NCI-H1694 (cell line): ENCODE measurements around the gene RAB8A.
A peak's percentile ranks its signal among the peaks of the same experiment; 100 is the strongest.

ENCODE experiments used
- DNase-seq: peaks from one replicate; lab custom pipeline; 2025; lab: John Stamatoyannopoulos, UW

RAB8A gene

GRCh38 chr19:16111160-16111908 is at the start of gene RAB8A:
Gene RAB8A (plus strand): TSS chr19:16111889. CDS start chr19:16111902, 13 bp downstream.
- DNase-seq = peak; percentile 94

GRCh38 chr19:16061943-16062342 is 49.7 kb upstream of the RAB8A start:
- no peak for DNase-seq

- peak; percentile 18 for DNase-seq
Measured at GRCh38 chr19:16062789-16063188, 48.9 kb upstream of the RAB8A start.

GRCh38 chr19:16064209-16064889 is 47.3 kb upstream of the RAB8A start:
- no peak for DNase-seq

DNA sequence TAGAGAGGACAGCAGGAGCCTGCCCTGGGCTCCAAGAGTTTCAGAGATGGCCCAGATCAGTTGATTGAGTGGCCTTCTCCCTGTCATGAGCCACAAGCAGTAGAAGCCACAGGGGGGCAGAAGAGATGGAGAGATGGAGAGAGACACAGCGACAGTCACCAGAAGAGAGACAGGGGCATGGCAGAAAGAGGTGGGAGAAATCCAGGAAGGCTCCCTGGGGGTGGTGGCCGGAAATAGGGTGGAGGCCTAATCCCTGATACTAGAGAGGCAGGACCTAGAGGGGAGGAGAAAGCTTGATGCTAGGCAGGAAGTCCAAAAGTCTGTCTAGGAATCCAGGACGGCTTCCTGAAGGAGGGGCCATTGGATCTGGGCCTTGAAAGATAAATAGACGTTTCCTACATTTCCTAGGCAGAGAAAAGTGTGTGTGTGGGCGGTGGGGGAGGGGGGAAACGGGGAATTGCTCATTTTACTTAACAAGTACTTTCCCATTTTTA is 45.0 kb upstream of the RAB8A start:
- no peak for DNase-seq

GRCh38 chr19:16067205-16067938 is 44.3 kb upstream of the RAB8A start:
- no peak for DNase-seq

- no peak for DNase-seq
Measured at GRCh38 chr19:16068696-16069259, 42.9 kb upstream of the RAB8A start.

DNA sequence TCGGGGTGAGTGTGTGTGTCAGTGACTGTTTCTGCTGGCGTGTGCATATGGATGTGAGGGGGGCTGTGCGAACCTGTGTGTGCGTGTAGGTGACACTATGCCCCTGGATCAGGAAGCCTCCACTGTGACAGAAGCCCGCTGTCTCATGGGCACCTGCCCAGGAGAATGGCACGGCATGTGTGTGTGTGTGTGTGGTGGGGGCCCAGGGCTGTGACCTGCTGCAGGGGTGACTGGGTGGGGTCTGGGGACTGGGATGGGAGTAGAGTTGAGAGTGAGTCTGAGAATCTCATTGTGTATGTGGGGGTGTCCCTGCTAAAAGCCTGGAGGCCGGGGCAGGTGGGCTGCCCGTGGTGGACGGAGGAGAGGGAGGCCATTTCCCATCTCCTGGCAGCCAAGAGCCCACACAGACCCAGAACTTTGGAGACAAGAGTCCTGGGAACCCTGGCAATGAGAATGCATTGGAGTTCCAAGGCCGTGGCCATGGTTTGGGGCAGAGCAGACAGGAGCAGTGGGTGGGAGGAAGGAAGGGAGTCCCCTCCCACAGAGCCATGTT is 41.8 kb upstream of the RAB8A start:
- DNase-seq = no peak

- DNase-seq = no peak
Measured at GRCh38 chr19:16070366-16070990, 41.2 kb upstream of the RAB8A start.

DNA sequence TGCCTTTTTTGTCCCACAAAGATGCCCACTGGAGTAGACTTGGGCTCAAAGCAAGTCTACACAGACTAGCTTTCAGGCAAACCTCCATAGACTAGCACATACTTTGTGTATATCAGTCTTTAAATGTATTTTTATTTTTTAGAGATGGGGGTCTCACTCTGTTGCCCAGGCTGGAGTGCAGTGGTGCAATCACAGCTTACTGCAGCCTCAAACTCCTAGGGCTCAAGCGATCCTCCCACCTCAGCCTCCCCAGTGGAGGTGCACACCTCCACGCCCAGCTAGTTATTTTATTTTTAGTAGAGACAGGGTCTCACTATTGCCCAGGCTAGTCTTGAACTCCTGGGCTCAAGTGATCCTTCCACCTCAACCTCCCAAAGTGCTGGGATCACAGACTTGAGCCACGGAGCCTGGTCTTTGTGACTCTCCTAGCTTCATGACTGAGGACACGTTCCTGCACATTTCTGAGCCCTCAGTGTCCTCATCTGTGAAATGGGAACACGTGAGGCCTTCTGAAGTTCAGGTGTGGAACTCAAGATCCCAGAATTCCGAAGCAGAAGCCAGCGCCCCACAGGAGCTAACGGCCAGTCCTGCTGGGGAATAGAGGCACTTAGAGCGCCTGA is 40.5 kb upstream of the RAB8A start:
- DNase-seq = no peak

- no peak for DNase-seq
Measured at GRCh38 chr19:16073481-16073880, 38.2 kb upstream of the RAB8A start.

- DNase-seq = no peak
Measured at GRCh38 chr19:16073988-16074387, 37.7 kb upstream of the RAB8A start.

GRCh38 chr19:16074488-16075365 is 37.0 kb upstream of the RAB8A start:
- no peak for DNase-seq

- no peak for DNase-seq
Measured at GRCh38 chr19:16075430-16076153, 36.1 kb upstream of the RAB8A start.

- DNase-seq = no peak
Measured at GRCh38 chr19:16076154-16076957, 35.3 kb upstream of the RAB8A start, which contains the start of gene TPM4. Gene TPM4 (plus strand): TSS chr19:16076495. CDS start chr19:16076566, 71 bp downstream.

DNA sequence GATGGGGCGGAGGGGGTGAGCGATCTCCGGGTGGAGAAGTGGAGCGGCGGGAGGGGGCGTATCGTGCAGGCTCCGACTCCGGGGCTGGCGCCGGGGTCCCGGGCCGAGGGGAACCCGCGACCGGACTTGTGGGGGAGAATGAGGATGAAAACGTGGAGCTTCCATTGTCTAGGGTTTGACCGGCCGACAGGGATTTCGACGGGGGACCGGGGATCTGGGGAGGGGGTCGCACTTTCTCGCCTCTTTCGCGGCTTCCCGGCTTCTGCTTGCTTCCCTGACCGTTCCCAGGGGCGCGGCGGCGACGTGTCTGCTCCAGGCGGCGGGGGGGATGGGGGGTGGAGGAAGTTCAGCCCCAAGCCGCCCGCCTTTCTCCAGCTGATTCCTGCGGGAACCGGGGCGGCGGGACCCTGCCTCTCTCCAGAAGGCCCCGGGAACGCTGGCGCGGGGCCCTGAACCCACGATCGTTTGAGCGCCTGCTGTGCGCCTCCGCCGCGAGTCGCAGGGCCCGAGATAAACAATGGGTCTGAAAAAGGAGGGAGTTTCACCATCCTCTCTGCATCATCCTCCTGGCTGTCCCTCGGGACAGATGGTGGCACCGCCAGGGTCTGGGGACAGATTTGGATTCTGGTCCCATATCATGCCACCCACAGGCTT is 34.6 kb upstream of the RAB8A start:
- DNase-seq = no peak

DNA sequence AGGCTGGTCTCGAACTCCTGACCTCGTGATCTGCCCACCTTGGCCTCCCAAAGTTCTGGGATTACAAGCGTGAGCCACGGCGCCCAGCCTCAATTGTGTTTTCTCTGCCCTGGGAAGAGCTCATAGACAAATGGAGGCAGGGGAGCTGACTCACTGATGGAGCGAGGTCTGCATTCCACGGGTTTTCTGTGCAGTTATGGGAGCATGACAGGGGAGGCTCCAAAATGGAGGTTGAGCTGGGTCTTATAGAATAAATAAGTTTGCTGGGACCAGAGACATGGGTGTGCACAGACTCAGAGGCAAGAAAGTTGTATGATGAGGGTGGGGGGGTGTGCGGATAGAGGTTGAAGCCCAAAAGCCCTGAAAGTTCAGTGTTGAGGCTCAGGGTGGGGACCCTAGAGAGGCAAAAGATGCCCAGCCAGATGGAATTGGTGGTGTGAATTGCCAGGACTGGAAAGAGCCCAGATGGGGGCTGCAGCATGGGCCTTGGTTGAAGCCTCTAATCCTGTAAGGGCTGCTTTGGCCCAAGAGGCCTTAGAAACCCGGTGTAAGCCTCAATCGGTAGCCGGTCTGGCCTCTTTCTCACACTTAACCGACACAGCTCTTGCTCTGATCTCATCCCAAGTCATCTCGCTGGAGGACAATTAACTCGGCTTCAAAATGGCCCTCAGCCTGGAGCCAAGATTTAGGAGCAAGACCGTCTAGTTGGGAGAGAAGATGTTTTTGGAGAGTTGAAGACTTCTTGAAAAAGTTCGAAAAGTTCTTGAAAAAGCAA is 33.5 kb upstream of the RAB8A start:
- DNase-seq = no peak
